Activated CD8-positive, alpha-beta memory T cell treated with anti-CD3 and anti-CD28 coated beads for 4 hours (primary cell): Measurements from ENCODE around the gene ITIH4.

ENCODE experiments used
- DNase-seq, 2 donors: peaks; one replicate each; pipeline ENCODE4 v3.0.0-alpha.2; 2020; ENCODE audit warnings: low read depth in 2 of 2

The ITIH4 gene

DNA sequence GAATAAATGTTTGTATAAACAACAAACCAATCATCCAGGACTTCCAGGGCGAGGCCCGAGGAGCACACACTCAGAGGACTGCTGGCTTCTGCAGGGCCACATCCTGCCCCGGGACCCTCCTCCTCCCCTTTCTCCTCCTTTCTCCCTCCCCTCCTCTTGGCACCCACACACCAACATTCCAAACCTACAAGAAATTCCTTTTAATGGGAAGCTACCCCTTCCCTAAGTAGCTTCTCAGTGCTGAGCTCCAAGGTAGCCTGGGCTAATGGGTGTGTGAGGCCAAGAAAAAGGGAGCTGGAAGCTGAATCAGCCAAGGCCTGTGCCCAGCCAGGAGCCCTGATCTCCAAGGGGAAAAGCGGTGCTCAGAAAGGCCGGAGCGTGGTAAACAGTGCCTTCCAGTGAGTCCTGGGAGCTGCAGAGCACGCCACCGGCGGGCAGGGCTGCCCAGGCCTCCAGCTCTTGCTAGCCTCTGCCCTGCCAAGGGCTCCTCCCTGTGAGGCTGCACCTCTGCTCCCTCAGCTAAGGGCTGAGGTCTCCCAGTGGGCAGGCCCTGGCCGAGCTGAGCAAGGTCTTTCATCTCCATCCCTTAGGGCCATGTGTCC lies 32.0 kb downstream of the ITIH4 start:
- DNase-seq, result no peak

DNA sequence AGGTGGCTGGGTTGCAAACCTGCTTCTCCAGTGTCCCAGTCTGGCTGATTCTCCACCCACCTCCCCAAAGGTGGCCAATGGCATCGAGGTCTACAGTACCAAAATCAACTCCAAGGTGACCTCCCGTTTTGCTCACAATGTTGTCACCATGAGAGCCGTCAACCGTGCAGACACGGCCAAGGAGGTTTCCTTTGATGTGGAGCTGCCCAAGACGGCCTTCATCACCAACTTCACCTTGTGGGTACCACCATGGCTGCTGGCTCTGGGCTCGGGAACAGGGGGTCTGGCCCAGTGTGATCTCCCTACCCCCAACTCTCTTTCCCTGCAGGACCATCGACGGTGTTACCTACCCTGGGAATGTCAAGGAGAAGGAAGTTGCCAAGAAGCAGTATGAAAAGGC lies 34.1 kb downstream of the ITIH4 start:
- no peak for DNase-seq

DNA sequence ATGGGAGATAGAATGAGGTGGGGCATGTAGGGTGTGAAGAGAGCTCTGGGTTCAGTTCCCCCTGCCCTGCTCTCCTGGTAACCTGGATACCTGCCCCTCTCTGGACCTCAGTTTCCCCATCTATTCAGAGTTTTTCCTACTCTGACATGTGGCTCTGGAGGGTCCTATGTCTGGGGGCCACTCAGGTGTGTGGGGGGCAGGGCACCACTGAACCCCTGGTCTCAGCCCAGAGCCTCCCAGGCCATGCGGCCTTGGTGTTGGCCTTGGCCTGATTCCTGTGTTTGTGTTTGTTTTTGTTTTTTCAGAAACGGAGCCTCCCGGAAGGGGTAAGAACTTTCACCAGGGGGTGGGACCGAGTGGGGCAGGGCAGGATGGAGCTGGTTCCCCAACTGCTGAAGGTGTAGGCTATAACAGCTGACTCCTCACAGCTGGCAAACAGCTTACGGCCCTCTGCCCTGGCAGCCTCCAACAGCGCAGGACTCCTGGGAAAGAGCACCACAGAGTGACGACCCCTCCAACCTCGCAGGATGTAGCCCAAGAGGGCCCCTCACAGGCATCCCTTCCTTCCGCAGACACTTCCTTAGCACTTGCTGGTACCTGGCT lies 35.1 kb downstream of the ITIH4 start:
- no peak for DNase-seq

DNA sequence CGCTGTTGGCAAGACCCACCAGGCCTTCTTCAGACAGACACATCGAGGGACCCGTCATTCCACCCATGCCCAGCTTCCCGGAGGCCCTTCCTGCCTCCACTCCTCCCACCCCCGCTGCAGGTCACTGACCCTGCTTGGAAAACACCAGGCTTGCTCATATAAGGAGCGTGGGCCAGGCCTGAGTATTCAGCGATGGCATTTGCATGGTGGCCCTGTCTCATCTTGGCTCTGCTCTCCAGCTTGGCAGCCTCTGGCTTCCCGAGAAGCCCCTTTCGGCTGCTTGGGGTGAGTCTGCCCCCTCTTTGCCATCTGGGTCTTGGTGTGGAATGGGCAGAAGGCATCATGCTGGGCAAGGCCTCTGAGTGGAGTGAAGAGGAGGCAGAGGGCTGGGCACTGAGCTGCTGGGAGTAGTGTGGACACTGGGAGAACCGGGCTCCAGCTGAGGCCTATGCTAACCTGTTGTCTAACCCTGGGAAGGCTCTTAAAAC lies 35.8 kb downstream of the ITIH4 start, which contains the start of gene ITIH3:
Gene ITIH3, plus strand, starts transcription at position 185 of the 488 bp plus-strand sequence. Its CDS starts 8 bp downstream, at position 193.
- no peak for DNase-seq

DNA sequence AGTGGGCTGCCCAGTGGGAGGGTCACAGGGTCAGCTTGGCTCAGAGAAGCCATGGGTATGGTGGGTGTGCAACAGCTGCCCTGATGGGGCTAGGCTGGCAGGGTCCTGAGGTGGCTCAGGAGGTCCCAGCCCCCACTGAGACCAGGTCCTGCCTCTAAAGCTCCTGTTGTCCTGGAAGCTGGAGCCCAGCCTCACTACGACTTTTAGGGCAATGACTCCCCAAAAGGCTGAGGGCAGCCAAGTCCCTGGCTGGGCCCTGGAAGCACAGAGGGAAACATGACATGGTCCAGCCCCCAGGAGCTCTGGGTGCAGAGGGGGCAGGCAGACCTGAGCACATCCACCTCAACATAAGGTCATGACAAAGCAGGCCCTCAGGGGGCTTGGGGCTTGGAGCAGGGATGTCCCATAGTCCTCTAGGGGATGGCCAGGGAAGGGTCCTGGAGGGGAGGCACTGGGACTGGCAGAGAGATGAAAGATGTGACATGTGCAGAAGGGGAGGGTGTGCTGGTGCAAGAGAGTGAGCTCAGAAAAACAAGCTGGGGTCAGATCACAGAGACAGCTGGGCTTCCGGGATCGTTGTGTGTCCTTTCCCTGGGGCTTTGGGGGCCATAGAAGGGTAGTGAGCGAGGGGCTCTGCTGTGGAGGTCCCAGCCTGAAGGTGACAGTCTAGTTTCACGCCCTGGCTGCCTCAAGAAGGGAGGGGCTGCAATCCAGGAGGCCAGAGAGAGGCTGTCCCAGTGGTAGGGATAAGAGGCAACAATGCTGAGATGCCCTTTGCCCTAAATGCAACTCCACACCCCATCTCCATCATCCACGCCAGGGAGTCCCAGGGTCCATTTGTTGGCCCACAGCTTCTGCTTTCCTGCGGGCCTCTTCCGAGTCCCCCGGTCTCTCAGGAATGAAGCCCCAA lies 36.5 kb downstream of the ITIH4 start:
- no peak for DNase-seq

DNA sequence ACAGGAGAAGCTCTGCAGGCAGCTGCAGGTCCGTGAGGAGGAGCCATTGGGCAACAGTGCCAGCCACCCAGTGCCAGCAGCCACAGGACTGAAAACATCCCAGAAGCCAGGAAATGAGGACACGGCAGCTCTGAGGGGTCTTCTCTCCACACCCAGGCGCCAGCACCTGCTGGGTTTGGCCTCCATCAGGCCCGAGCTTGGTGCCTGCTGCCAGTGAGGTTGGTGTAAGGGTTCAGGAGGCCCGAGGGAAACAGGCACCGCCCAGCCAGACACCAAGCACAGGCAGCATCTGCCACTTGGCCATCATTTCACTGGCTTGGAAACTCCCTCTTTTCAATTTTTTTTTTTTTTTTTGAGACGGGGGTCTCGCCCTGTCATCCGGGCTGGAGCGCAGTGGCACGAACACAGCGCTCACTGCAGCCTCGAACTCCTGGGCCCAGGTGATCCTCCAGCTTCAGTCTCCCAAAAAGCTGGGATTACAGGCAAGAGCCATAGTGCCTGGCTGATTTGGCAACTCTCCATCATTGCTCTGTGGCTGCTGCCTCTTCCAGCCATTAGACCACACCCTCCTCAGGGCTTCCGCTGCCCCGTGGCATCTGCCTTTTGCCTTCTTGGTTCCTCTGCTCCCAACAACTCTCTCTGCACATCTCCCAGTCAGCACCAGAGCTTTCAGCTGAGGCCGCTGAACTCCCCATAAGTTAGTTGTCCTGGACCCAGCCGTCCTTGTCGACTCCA lies 37.3 kb downstream of the ITIH4 start:
- no peak for DNase-seq

DNA sequence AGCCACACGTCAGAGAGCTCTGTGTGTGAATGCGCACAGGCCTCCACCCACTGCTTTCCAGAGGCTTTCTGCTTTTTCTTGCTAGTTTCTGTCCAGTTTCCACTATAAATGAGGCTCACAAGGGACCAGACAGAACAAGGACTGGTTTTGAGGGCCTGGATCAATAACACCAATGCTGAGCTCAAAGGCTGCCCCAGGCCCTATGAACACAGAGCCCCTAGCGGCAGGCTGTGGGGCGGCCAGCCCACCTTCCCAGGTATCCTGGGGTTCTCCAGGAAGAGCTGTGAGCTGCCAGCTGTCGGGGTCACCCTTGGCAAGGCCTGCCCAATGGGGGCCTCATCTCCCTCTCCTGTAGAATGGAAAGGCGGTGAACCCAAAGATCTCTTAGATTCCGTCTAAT lies 38.1 kb downstream of the ITIH4 start:
- DNase-seq, result no peak

DNA sequence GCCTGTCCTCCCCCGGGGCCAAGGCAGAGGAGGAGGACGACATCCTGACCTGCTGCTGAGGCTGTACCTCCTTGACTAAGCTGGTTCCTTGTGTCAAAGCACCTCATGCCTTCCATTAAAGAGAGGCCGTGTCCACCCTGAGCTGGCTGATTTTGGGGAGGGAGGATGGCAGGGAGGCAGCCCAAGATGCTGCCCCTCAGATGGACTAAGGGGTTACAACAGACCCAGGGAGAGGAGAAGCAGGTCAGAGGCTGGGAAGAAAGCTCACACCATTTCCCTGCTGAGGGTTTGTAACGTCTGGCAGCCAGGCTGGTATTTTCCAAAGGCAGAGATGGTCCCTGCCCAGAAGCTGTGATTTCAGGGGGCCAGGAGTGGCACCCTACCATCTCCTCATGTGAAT lies 38.5 kb downstream of the ITIH4 start:
- no peak for DNase-seq

DNA sequence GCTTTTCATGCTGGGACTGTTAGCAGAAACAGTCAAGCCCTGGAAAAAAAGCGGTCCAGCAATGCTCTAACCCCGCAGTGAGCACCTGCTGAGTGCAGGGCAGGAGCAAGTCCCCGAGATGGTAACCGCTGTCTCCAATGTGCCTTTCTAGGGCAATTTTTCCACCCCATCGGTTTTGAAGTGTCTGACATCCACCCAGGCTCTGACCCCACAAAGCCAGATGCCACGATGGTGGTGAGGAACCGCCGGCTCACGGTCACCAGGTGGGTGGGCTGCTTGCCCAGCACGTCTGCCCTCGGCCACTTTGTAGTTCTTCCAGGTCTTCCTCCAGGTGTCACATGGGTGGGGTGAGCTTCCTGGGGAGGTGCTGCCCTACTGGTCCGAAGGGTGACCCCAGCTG lies 39.1 kb downstream of the ITIH4 start:
- DNase-seq, result no peak

DNA sequence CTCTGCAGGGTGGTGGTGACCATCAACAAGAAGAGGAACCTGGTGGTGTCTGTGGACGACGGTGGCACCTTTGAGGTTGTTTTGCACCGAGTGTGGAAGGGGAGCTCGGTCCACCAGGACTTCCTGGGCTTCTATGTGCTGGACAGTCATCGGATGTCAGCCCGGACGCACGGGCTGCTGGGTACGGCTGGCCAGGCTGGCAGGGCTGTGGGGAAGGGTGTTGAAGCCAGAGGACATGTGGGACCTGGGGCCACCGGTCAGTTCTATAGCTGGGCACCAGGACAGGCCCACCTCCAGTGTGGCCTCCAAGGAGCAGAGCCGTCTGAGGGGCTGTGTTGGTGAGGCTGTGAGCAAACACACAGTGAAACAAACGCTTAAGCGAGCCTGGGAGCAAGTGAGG lies 39.7 kb downstream of the ITIH4 start:
- no peak for DNase-seq

DNA sequence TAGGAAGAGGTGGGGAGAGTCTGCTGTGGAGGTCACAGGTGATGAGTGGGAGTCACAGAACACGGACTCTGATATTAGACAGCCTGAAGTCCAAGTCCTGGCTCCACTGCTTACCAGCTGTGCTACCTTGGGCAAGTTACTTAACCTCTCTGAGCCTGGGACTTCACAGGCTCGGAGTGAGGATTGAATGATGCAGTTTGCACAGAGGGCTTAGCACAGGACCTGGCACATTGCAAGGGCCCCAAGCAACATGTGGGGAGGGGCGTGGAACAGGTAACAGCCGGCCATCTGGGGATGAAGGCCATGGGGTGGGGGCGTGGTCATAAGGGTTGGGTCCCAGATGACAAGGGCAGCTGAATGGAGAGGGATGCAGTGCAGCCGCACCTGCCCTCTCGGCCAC lies 40.1 kb downstream of the ITIH4 start:
- no peak for DNase-seq

DNA sequence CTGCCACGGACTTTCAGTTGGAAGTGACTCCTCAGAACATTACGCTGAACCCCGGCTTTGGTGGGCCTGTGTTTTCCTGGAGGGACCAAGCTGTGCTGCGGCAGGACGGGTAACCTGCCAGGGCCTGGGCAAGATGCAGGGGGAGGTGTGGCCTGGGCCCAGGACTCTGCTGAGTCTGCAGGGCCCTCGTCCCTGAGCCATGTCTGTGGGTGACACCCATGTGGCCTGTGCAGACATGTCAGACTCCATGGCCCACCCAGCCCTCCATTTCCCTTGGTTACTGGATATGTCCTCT lies 40.8 kb downstream of the ITIH4 start:
- DNase-seq, result no peak

DNA sequence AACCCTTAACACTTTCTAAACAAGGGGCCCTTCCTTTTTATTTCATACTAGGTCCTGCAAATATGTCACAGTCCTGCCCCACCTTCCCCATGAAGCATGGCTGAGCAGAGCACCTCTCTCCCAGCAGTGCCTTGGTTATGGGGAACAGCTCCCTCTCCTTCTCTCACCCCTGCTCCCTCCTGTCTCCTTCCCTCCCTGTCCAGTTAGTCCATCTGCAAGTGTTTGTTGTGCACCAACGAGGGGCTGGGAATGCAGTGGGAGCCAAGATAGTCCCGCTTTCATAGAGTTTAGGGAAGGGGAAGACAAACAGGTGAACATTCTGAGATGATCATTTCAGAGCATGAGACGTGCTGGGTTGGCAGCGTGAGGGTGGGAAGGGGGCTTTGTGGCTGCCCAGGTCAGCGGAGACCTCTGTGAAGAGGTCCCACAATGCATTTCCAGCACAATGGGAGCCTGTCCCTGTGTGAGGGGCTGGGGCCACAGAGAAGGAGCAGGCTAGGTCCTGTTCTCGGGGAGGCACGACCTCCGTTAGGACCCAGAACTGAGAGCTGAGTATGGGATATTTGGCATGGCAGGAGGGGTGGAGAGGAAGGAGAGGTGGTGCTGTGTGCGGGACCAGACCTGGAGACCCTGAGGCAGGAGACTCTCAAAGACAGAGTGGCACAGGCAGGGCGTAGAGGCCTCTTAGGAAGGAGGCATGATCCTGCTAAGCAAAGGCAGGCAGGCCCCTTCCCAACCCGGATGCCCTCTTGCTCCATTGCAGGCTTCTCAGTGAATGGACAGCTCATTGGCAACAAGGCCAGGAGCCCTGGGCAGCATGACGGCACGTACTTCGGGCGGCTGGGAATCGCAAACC lies 41.4 kb downstream of the ITIH4 start:
- DNase-seq, result no peak

DNA sequence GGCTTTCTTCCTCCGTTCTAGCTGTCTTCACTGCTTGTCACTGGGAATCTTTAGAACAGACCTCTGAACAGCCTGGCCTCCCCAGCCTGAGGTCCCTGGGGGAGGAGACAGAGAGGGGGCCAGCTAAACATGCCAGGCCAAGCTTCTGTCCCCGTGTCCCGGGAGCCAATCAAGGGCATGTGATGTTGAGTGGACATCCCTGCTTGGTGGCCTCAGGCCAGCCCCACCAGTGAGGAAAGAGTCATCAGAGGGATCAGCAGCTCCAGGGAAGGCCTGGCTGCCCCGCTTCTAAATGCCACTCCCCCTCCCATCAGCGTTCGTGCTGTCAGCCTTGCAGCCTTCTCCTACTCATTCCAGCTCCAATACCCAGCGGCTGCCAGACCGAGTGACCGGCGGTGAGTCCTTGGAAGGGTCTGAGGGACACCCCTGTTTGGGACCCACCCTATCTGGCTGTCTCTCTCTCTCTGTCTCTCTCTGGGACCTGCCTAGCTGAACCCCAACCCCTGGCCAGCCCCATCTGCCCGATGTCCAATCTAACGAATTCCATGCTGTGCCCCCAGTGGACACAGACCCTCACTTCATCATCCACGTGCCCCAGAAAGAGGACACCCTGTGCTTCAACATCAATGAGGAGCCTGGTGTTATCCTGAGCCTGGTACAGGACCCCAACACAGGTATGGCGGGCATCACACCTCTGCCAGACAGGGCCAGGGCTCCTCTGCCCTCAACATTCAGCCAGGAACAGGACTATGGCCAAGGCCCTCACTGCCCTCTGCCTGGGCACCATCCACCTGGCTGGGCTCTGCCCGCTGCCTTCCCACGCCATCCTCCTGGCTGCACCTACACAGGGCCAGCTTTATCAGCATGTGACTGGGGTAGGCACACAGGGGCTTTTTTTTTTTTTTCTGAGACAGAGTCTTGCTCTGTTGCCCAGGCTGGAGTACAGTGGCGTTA lies 42.5 kb downstream of the ITIH4 start:
- DNase-seq, result no peak

DNA sequence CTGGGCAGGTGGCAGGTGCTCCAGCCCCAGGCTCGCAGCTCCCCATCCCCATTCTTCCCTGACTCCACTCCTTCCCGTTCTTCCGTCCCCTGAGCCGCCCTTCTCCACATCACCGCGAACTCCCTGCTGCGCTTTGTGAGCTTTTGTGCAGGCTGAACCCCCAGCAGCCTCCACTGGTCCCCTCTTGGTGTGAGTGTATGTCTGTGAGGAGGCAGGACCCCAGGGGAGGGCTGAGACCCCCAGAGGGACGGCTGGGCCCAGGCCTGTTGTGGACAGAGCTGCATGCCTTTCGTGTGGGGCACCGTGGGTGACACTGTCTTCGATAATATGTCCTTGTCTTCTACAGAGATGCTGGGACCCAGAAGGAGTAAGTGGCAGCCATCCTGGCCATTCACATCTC lies 43.2 kb downstream of the ITIH4 start:
- no peak for DNase-seq

DNA sequence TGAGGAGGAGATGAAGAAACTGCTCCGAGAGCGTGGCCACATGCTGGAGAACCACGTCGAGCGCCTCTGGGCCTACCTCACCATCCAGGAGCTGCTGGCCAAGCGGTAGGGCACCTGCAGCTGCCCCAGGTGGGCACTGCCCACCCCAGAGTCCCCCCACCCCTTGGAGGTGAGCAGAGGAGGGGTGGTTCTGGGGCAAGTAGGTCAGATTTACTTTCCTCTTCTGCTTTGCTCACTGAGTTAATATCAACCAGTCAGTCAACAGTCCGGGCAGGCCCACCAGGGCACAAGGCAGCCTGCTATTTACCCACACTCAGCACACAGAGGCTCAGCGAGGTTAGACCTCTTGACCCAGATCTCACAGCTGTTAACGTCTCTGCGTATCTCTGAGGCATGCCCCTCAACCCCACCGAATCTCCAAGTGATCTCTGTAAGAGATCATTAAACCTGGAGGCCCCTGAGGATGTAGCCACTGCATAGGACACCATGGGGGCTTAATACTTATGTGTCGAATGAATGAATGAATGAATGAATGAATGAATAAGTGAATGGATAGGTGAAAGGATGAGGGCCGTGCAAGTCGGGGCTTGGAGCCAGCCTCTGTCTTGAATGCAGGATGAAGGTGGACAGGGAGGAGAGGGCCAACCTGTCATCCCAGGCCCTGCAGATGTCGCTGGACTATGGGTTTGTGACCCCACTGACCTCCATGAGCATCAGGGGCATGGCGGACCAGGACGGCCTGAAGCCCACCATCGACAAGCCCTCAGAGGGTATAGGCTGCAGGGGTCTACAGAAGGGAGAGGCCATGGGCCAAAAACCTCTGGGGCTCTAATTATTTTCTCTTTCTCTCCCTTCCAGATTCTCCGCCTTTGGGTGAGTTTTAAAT lies 43.9 kb downstream of the ITIH4 start:
- DNase-seq, result no peak

DNA sequence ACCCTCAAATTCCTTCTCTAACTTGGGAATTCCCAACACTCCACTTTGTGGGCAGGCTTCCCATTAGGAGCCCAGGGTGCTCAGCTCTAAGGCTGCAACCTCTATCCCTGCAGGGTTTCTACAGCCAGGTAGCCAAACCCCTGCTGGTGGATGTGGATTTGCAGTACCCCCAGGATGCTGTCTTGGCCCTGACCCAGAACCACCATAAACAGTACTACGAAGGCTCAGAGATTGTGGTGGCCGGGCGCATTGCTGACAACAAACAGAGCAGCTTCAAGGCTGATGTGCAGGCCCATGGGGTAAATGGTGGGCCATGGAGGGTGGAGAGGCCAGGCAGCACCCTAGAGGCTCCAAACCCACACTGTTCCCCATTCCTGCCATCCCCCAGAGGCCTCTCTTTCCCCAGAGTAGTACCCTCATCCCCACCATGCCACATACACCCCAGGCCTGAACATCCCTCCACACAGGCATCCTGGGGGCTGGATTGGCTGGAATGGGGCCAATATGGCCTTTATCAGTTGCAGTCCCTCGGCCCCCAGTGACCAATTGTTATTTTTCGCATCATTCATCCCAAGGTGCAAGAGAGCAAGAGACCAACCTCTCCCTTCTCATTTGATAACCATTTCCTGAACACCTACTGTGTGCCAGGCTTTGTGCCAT lies 45.4 kb downstream of the ITIH4 start:
- no peak for DNase-seq

DNA sequence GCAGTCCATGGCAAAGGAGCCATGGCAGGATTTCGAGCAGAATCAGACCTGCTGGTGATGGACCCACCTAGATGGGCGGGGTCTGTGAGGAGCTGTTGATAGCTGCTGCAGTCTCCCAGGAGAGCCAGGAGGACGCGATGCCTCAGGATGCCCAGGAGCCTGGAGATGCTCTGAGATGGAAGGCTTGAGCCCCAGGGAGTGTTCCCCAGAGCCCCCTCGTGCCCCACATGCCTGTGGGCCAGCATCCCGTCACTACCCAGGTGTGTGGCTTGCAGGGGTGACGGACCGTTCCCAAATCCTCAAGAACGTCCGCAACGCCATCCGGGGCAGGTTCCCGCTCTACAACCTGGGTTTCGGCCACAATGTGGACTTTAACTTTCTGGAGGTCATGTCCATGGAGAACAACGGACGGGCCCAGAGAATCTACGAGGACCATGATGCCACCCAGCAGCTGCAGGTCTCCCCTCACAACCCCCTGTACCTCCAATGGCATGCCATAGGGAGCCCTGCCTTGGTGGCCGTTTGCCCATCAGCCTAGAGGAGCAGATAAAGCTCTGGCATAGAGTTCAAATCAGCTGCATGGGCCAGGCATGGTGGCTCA lies 46.4 kb downstream of the ITIH4 start:
- DNase-seq, result no peak
